ENCODE results near the gene KCNG2.

The KCNG2 gene

DNA sequence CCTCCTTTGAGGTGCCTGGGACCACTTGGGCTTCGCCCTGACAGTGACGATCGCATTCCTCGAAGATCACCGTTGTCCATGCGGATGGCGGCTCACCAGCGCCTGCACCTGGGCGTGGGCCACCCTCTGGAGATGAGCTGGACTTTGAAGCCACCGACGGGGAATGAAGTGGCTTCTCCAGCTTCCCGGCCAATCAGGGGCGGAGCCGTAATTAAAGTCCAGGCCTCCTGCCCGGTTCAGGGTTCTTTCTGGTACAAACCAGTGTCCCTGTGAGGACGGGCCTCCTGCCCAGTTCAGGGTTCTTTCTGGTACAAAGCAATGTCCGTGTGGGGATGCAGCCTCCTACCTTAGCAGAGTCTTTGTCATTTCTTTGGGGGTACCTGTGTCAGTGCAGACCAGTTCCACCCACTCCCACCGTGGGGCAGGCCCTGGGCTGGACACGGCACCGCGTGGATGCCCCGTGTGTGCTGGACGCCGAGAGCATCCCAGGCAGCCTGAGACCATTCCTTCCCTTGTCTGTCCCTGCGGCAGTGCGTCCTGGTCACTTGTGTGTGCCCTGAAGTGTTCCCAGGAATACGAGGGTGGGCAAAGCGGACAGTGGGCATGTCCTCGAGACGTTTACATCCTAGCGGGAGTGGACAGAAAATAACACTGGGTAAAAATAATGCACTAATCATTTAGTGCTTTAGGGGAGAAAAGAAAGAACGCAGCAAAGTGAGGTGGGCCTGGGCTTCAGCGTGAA lies 55.0 kb downstream of the KCNG2 start:
- Mint-ChIP-seq H3K4me1 (peaks cover 6% of the 10 kb centered on the region), H3K4me3 (no peak overlapping the region), H3K27ac (ENCODE audit: low read depth) (no peak overlapping the region), H3K36me3 (ENCODE audit: insufficient read depth) (no peaks in the 10 kb centered on the region), H3K9me3 (no peaks in the 10 kb centered on the region), H3K27me3 (peaks cover 24% of the 10 kb centered on the region)
- DNase-seq (ENCODE audit: low spot score in 2 of 2): no peak
- ATAC-seq (replicated peaks; ENCODE audit: extremely low read depth, poor library complexity, severe bottlenecking): no peak

DNA sequence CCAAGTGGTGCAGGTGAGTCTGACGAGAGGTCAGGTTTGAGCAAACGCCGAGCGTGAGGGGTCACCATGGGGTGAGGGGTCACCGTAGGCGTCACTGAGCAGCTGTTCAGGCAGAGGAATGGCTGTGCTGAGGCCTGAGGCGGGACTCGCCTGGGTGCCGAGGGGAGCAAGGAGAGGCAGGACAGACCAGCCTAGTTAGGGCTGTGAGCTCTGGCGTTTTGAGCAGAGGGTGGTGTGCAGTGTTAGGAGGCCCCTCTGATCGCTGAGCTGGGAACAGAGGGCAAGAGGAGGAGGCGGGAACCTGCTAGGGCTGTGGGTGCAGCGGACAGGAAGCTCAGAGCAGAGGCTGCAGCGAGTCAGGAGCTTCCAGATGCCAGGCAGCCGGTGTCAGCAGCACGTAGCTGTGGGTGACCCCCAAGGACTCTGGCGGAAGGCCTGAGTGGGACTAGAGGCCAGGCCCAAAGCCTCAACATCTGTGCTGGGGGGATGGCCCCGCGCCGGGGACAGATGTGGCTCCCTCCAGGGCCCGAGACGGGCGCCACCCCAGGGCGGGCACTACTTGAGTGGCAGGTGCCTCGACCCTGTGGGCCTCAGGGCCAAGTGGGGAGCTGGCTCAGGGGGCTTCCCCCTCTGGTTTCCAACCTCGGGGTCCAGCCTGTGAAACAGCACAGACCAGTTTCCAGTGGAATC lies 55.7 kb downstream of the KCNG2 start:
- Mint-ChIP-seq H3K9me3 (no peaks in the 10 kb centered on the region), H3K27ac (ENCODE audit: low read depth) (no peak overlapping the region), H3K4me1 (peaks cover 6% of the 10 kb centered on the region), H3K4me3 (no peak overlapping the region), H3K27me3 (peaks cover 24% of the 10 kb centered on the region), H3K36me3 (ENCODE audit: insufficient read depth) (peaks cover 3% of the 10 kb centered on the region)
- ATAC-seq (replicated peaks; ENCODE audit: extremely low read depth, poor library complexity, severe bottlenecking) (no peak), DNase-seq (ENCODE audit: low spot score in 2 of 2) (no peak)

DNA sequence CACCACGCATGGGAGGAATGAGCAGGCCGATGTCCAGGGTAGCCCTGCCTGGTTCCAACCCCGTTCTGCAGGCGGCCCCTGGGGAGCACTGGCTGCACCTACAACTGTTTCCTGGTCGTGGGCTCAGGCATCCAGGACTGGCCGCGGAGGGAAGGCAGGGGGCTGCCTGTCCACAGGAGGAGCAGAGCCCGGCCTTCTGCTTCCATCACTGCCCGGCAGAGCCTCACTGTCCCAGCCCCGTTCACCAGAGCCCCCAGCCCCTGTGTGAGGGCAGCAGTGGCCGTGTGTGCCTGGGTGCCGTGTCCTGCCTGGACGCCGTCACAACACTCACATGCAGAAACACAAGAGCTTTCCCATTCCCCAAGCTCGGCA lies 56.2 kb downstream of the KCNG2 start:
- Mint-ChIP-seq H3K36me3 (ENCODE audit: insufficient read depth) (peaks cover 3% of the 10 kb centered on the region), H3K4me1 (peaks cover 6% of the 10 kb centered on the region), H3K4me3 (no peak overlapping the region), H3K9me3 (no peaks in the 10 kb centered on the region), H3K27me3 (peaks cover 30% of the 10 kb centered on the region), H3K27ac (ENCODE audit: low read depth) (no peak overlapping the region)
- DNase-seq (ENCODE audit: low spot score in 2 of 2) (no peak), ATAC-seq (replicated peaks; ENCODE audit: extremely low read depth, poor library complexity, severe bottlenecking) (no peak)

DNA sequence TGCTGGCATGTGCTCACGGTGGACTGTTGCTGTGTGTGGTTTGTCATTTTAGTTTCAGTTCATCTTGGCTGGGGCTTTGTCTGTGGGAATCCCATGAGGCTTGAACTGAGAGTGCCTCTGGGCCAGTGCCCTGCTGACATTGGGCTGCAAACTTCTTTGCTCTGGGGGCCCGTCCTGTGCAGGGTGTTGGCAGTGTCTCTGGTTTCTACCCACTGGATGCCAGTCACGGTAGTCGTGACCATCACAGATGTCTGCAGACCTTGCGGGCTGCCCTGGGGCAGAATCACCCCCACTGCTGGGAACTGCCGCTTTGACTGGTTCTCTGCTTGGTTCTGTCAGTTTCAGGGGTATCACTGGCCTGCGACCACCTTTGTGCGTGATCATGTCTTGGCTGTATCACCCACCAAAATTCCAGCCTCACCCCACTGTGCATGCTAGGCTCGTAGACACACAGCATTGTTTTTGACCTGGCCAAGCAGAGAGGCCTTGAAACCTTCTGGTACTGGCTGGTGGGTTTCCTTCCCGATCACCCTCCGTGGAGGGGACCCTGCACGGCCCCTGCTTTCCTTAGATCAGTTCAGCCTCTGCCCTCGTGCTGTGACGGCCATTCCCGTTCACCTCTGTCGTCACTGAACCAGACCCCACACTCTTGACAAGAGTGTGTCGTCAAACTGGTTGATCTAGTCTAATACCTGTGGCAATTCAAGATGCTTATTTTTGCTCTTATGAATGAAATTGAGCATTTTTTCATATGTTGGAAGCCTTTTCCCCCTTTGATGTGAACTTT lies 57.6 kb downstream of the KCNG2 start:
- Mint-ChIP-seq H3K27ac (ENCODE audit: low read depth) (no peak overlapping the region), H3K36me3 (ENCODE audit: insufficient read depth) (peaks cover 3% of the 10 kb centered on the region), H3K27me3 (peaks cover 34% of the 10 kb centered on the region), H3K4me3 (no peak overlapping the region), H3K4me1 (peaks cover 6% of the 10 kb centered on the region), H3K9me3 (no peaks in the 10 kb centered on the region)
- DNase-seq (ENCODE audit: low spot score in 2 of 2): no peak
- no peak for ATAC-seq (replicated peaks; ENCODE audit: extremely low read depth, poor library complexity, severe bottlenecking)

DNA sequence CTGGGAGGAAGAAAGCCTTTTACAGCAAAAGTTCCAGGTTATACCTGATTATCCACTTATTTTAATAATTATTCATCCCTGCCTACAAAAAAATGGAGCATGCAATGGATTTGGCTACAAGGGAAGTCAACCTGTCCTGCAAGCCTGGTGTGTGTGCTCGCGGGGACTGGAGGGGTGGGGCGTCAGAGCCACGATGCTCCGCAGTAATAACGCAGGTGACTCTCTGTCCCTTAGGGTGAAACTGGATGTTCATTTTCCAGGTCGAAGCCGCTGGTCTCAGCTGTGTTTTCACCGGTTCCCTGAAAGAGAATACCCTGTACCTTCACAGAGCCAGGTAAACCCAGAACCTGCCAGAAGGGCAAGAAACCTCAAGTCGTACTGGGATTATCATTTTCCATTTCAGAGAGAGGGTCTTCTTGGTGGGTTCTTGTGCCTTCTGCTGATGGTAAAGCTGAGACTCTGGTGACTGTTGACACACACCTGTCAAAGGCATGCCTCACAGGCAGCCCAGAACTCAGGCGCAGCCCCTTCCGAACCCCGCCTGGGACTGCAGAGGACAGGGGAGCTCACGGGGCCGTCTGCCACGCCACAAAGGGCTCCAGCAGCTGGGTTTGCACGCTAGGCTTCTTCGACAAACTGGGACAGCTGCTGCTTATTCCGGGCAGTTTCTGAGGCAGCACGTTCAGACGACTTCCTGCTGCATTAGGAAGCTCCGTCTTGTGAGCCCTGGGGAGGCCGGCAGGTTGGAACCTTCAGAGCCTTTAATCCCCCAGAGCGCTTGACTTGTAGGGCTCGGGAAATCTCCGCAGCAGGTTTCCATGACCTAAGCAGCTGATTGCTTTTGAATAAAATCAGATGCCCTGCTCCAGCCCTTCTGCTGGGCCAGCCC lies 58.6 kb downstream of the KCNG2 start:
- peaks cover 34% of the 10 kb centered on the region for H3K27me3 Mint-ChIP-seq
- peaks cover 5% of the 10 kb centered on the region for H3K36me3 Mint-ChIP-seq (ENCODE audit: insufficient read depth)
- no peak overlapping the region for H3K4me3 Mint-ChIP-seq
- DNase-seq (ENCODE audit: low spot score in 2 of 2) (no peak), ATAC-seq (replicated peaks; ENCODE audit: extremely low read depth, poor library complexity, severe bottlenecking) (no peak)
- peaks cover 6% of the 10 kb centered on the region for H3K4me1 Mint-ChIP-seq
- H3K27ac Mint-ChIP-seq (ENCODE audit: low read depth): no peak overlapping the region
- H3K9me3 Mint-ChIP-seq: peaks cover 4% of the 10 kb centered on the region

DNA sequence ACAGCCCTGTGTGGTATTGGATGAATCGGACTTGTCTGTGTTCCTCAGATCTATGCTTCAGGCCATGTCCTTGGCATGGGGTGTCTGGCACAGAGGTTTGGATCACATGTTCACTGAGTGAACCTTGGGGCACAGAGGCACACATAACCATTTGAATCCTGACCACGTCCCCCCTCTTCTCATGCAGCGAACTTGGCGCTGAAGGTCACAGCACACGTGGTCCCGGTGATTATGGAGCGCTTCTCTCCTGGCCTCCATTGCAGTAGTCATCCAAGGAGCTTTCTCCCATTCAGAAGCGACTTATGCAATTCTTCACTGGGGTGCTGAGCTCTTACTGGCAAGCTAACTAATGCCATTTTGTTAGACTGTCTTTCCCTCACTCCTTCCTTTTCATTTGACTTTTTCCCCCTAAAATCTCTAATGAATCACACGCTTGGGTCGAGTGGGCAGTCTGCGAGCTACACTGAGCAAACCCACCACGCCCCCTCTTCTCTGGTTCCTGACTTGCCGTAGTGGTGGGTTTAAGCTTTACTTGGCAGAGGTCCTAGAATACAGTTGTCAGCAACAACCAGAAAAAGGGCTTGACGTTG lies 59.4 kb downstream of the KCNG2 start:
- Mint-ChIP-seq H3K27me3 (peaks cover 34% of the 10 kb centered on the region), H3K36me3 (ENCODE audit: insufficient read depth) (peaks cover 5% of the 10 kb centered on the region), H3K27ac (ENCODE audit: low read depth) (no peak overlapping the region), H3K4me3 (no peak overlapping the region), H3K9me3 (peaks cover 10% of the 10 kb centered on the region), H3K4me1 (peaks cover 6% of the 10 kb centered on the region)
- DNase-seq (ENCODE audit: low spot score in 2 of 2) (no peak), ATAC-seq (replicated peaks; ENCODE audit: extremely low read depth, poor library complexity, severe bottlenecking) (no peak)

DNA sequence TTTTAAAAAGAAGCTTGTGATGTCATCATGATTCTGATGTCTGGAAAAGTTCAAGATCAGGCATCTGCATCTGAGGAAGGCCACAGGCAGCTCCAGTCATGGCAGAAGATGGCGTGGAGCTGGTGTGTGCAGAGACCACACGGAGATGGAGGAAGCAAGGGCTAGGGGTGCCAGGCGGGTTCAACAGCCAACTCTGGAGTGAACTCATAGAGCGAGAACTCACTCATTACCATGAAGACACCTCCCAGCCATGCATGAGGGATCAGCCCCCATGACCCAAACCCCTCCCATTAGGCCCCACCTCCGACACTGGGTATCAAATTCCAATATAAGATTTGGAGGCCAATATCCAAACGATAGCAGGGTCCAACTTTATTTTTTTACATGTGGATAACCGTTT lies 61.6 kb downstream of the KCNG2 start:
- ATAC-seq (replicated peaks; ENCODE audit: extremely low read depth, poor library complexity, severe bottlenecking): no peak
- peaks cover 27% of the 10 kb centered on the region for H3K27me3 Mint-ChIP-seq
- H3K9me3 Mint-ChIP-seq: peaks cover 10% of the 10 kb centered on the region
- H3K27ac Mint-ChIP-seq (ENCODE audit: low read depth): no peak overlapping the region
- no peak overlapping the region for H3K4me3 Mint-ChIP-seq
- H3K36me3 Mint-ChIP-seq (ENCODE audit: insufficient read depth): peaks cover 5% of the 10 kb centered on the region
- peaks cover 6% of the 10 kb centered on the region for H3K4me1 Mint-ChIP-seq
- DNase-seq (ENCODE audit: low spot score in 2 of 2): no peak

DNA sequence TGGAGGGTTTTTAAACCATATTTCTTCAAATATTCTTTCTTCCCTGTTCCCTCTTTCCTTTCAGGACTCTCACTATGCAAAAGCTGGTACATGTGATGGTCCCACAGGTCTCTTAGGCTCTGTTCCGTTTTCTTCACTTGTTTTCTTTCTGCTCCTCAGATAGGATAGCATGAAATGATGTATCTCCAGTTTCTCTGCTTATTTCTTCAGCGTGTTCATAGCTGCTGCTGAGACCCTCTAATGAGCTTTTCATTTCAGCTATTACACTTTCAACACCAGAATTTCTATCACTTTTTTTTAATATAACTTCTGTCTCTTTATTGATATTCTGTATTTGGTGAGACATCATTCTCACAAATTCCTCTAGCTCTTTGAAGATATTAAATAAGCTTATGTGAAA lies 63.9 kb downstream of the KCNG2 start:
- no peak overlapping the region for H3K27ac Mint-ChIP-seq (ENCODE audit: low read depth)
- peaks cover 10% of the 10 kb centered on the region for H3K27me3 Mint-ChIP-seq
- H3K9me3 Mint-ChIP-seq: peaks cover 10% of the 10 kb centered on the region
- DNase-seq (ENCODE audit: low spot score in 2 of 2): no peak
- ATAC-seq (replicated peaks; ENCODE audit: extremely low read depth, poor library complexity, severe bottlenecking): no peak
- H3K36me3 Mint-ChIP-seq (ENCODE audit: insufficient read depth): peaks cover 5% of the 10 kb centered on the region
- no peak overlapping the region for H3K4me3 Mint-ChIP-seq
- no peaks in the 10 kb centered on the region for H3K4me1 Mint-ChIP-seq

DNA sequence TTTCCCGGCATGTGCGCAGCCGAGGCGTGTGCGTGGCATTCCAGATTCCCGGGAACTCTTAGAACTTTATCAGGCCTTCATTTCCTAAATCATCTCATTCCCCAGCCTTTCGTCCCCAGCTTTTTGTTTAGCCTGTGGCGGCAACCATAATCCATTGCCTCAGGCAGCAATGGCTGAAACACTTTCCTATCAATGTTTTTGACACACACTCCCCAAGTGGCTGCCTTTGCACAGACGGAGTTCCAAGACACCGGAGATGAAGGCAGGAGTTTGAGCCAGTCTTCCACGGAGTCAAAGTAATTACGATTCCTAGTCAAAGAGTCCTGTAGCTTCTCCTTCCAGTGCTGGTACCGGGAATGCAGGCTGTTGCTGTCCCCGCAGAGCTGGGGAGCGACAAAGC lies 64.8 kb downstream of the KCNG2 start:
- Mint-ChIP-seq H3K4me3 (no peak overlapping the region), H3K27ac (ENCODE audit: low read depth) (no peak overlapping the region), H3K9me3 (peaks cover 10% of the 10 kb centered on the region), H3K4me1 (no peaks in the 10 kb centered on the region), H3K27me3 (peaks cover 10% of the 10 kb centered on the region), H3K36me3 (ENCODE audit: insufficient read depth) (peaks cover 5% of the 10 kb centered on the region)
- DNase-seq (ENCODE audit: low spot score in 2 of 2) (no peak), ATAC-seq (replicated peaks; ENCODE audit: extremely low read depth, poor library complexity, severe bottlenecking) (no peak)

DNA sequence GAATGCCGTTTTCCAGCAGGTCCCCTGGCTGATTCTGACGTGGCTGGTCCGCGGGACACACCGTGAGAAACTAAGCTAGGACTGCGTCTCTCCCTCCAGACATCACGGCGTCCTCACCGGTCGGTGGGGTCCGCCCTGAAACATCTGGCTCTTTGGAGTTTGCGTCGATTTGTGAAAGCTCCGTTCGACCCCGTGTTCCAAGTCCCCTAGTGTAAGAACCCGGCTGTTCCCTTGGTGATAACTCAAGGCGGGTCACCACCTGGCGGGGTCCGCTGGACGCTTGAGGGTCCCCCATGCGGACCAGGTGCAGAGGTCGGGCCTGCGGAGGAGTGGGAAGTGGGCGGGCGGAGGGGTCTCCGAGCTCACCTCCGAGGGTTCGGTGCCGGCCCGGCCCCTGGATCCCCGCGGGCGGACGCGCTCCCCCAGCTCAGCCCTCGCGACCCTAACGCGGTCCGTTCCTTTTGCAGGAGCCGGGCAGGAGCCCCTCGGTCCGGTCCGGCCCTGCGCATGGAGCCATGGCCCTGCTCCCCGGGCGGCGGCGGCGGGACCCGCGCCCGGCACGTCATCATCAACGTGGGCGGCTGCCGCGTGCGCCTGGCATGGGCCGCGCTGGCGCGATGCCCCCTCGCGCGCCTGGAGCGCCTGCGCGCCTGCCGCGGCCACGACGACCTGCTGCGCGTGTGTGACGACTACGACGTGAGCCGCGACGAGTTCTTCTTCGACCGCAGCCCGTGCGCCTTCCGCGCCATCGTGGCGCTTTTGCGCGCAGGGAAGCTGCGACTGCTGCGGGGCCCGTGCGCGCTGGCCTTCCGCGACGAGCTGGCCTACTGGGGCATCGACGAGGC lies 65.6 kb downstream of the KCNG2 start:
- Mint-ChIP-seq H3K4me1 (no peaks in the 10 kb centered on the region), H3K27ac (ENCODE audit: low read depth) (no peak overlapping the region), H3K36me3 (ENCODE audit: insufficient read depth) (peaks cover 2% of the 10 kb centered on the region), H3K9me3 (peaks cover 10% of the 10 kb centered on the region), H3K4me3 (no peak overlapping the region), H3K27me3 (peaks cover 10% of the 10 kb centered on the region)
- ATAC-seq (replicated peaks; ENCODE audit: extremely low read depth, poor library complexity, severe bottlenecking) (no peak), DNase-seq (ENCODE audit: low spot score in 2 of 2) (no peak)

DNA sequence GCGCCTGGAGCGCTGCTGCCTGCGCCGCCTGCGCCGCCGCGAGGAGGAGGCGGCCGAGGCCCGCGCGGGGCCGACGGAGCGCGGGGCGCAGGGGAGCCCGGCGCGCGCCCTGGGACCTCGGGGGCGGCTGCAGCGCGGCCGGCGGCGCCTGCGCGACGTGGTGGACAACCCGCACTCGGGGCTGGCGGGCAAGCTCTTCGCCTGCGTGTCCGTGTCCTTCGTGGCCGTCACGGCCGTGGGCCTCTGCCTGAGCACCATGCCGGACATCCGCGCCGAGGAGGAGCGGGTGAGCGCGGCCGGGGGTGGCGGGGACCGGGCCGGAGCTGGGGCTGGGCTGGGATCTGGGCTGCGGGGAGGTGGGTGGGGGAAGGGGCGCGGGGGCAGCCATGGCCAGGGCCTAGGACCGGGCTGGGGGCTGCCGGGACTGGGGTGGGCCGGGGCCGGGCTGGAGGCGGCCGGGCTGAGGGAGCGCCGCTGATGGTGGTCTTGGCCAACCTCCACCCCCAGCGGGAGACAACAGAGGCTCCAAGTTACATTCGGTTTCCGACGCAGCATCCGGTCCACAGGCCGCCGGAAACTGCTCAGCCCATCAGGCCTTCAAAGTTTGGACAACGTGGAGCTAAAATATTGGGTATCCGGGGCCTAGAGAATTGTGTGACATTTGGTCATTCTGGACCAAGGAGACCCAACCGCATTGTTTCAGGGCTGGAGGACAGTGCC lies 66.4 kb downstream of the KCNG2 start:
- H3K4me1 Mint-ChIP-seq: no peaks in the 10 kb centered on the region
- ATAC-seq (replicated peaks; ENCODE audit: extremely low read depth, poor library complexity, severe bottlenecking) (no peak), DNase-seq (ENCODE audit: low spot score in 2 of 2) (no peak)
- peaks cover 10% of the 10 kb centered on the region for H3K9me3 Mint-ChIP-seq
- peaks cover 3% of the 10 kb centered on the region for H3K27me3 Mint-ChIP-seq
- H3K36me3 Mint-ChIP-seq (ENCODE audit: insufficient read depth): peaks cover 2% of the 10 kb centered on the region
- no peak overlapping the region for H3K27ac Mint-ChIP-seq (ENCODE audit: low read depth)
- H3K4me3 Mint-ChIP-seq: no peak overlapping the region
